GM18520 (cell line): ENCODE measurements around the gene BMPR1B.

Experiments used
- ATAC-seq: cut with Tn5 transposase; IDR thresholded peaks from one replicate; pipeline ENCODE4 v1.9.1; 2021; ENCODE audit not compliant: unreplicated experiment

BMPR1B gene

GRCh38 chr4:95178938-95179337 is 421.2 kb downstream of the BMPR1B start:
- no peak for ATAC-seq

DNA sequence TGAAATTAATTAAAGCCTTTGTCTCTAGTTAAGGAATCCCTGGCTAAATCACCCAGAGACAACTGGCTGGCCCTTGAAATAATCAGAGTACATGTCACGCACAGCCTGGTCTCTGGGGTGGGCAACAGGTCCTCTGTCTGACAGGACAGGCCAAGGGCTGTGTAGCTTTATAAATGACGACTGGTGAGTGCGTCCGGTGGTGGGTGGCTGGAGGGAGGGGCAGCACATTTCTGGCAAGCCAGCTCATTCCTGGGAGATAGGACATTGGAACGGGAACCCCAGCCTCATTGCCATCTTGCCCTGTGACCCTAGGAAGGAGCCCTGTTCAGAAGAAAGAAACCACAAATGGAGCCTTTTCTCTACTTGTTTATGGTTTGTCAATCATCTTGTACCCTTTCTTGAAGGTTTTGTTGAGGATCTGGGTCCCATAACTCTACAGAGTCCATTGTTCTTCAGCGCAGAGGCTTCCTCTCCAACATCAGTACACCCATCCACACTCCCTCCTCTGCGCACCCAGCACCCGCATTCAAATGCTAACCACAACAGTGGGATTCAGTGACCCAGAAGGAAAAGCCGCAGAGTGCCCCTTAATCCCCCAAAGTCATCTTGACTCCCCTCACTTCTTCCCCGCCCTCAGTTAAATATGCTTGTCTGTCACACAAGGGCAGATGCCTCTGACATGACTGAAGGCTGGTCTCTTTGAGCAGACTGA is 422.9 kb downstream of the BMPR1B start:
- no peak for ATAC-seq

- no peak for ATAC-seq
These were observed 423.7 kb downstream of the BMPR1B start for GRCh38 chr4:95181243-95181995.

DNA sequence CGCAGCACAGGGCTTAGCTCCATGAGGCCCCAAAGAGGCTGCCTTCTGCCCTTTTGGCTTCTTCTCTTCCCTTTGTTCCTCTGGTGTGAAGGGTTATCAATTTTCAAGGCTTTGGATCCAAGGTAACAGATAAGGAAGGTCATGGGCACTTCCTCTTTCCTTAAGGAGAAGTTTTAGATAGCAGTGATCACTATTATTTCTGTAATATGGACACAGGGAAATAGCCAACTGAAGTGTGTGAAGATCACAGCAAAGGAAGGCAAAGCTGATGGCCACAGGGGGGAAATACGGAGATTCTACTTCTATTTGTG is 424.2 kb downstream of the BMPR1B start:
- ATAC-seq: no peak

- ATAC-seq: no peak
These were observed 426.1 kb downstream of the BMPR1B start for GRCh38 chr4:95183656-95184408.

- ATAC-seq: no peak
These were observed 428.9 kb downstream of the BMPR1B start for GRCh38 chr4:95186666-95187065.

DNA sequence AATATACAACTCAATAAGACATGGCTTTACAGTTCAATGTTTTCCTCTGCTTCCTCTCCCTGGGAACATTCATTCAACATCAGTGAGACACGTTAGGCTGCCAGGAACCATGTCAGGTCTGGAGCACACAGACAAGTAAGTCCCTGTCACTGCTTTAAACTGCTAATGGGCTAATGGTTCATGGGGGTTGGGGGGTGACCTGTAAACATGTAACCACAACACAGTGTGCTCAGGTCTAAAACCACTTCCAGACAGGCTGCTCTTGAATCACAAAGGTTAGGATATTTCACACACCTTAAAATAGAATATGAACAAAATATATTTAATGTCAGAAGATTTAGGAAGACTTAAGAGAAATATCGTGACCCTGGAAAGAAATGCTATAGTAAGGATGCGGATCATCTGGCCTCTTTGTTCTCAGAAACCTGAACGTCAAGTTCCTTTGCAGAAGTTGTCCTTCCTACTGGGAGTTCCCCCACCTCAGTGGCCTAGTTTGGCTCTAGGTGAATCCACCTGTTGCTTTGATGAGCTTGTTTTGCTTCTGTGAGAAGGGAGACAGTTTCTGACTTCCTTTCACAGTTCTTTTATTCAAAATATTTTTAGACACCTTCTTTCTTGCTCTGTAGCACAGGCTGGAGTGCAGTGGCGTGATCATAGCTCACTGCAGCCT is 431.1 kb downstream of the BMPR1B start:
- ATAC-seq: no peak

GRCh38 chr4:95190751-95191436 is 433.1 kb downstream of the BMPR1B start:
- no peak for ATAC-seq

DNA sequence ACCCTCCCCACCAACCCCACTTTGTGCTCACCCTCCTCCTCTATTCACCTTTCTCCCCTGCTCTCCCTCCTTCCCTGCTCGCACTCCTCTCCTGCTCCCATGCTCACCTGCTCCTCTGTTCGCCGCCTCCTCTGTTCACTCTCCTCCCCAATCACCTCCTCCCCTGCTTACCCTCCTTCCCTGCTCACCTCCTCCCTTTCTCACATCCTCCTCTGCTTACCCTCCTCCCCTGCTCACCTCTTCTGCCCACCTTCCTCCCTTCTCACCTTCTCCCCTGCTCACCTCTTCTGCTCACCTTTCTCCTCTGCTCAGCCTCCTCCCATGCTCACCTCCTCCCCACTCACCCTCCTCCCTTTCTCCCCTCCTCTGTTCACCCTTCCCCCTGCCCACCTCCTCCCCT is 433.8 kb downstream of the BMPR1B start:
- ATAC-seq: no peak

- ATAC-seq: no peak
These were observed 435.9 kb downstream of the BMPR1B start for GRCh38 chr4:95193391-95194224.

DNA sequence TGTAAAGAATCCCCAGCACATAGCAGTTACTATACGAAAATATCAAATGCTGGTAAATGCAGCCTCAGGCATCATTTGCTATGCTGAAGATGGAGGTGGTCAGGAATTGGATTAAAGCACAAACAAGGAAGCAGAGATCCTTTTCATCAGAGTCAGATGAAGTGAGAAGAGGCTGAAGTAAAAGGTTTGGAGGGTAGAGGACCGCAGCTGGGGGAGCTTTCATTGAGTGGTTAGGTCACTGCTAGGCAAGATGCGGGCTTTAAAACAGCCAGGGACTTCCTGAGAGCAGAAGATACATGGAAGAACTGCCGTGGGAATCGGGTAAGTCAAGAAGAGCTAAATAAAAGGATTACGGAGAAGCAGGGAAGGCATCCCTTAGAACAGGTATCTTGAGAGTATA is 439.6 kb downstream of the BMPR1B start:
- ATAC-seq: no peak

- no peak for ATAC-seq
These were observed 441.2 kb downstream of the BMPR1B start for GRCh38 chr4:95198961-95199360.

GRCh38 chr4:95204267-95204844 is 446.6 kb downstream of the BMPR1B start:
- ATAC-seq: no peak

DNA sequence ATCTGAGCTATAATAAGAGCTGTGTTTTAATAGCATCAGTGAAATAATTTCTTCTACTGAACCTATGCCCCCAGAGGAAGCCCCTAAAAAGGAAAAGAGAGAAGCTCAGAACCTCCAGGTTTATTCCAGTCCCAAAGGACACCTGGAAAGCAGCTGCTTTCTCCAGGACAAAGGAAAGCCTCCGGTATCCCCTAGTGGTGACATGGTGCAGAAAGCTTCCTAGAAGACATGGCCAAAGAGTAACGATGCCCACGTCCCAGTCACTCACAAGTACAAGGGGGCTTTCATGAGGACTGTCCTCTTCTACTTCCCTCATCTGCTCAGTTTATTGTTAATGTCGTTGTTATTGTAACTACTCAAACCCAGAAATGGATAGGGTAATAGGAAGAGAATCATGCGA is 447.1 kb downstream of the BMPR1B start:
- ATAC-seq: no peak
